Measurements from ENCODE around the gene TMEM209.
"Not testable (repeated sequence)": the region's sequence is repeated elsewhere in the genome, so short reads cannot be mapped to it uniquely, and the experiment has no call there.

The TMEM209 gene

DNA sequence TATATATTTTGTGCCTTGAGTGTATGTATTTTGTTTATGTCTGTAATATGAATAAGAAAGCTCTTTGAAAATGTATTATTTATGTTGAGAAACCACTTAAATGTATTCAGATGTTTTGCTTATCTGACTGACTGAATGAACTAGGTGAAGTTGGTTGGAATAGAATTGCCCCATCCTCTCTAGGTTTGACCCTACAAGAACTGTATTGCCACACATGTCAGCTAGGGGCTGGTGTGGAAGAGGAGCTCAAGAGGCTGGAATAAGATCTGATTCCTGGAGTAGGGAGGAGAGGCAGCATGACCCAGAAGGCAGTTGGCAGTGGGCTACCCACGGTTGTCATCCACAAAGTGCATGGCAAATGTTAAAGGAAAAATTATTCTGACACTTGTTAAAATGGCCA lies 11.5 kb upstream of the TMEM209 start:
- DNase-seq, result no peak

DNA sequence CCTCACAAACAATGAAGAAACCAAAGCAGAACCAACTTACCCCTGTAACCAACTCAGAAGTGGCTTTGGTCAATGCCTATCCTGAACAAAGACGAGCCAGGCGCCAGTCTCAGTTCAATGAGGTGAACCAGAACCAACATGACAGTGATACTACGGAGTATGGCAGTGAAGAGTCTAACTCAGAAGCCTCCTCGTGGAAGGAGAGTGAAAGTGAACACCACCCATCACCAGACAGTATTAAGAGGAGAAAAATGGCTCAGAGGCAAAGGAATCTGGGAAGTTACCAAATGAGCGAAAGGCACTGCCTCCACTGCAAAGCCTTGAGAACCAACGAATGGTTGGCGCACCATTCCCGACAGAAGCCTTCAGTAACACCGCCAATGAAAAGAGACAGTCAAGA lies 10.8 kb upstream of the TMEM209 start:
- no peak for DNase-seq

DNA sequence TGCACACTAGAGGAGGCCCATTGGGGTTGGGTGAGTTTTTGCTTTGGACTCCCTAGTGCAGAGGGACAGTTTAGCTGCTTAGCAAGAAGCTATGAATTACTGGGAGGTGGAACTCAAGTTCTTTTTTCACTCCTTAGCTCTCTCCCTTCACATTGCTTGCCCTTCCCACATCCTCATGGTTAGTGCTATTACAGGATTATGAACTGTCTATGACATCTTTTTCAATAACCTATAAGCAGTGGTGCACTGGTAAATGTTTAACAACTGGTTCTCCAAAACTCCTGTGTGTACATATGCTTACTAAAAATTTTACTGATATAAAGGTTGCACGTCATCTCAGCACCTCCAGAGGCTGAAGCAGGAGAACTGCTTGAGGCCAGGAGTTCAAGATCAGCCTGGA lies 8.6 kb upstream of the TMEM209 start:
- no peak for DNase-seq

DNA sequence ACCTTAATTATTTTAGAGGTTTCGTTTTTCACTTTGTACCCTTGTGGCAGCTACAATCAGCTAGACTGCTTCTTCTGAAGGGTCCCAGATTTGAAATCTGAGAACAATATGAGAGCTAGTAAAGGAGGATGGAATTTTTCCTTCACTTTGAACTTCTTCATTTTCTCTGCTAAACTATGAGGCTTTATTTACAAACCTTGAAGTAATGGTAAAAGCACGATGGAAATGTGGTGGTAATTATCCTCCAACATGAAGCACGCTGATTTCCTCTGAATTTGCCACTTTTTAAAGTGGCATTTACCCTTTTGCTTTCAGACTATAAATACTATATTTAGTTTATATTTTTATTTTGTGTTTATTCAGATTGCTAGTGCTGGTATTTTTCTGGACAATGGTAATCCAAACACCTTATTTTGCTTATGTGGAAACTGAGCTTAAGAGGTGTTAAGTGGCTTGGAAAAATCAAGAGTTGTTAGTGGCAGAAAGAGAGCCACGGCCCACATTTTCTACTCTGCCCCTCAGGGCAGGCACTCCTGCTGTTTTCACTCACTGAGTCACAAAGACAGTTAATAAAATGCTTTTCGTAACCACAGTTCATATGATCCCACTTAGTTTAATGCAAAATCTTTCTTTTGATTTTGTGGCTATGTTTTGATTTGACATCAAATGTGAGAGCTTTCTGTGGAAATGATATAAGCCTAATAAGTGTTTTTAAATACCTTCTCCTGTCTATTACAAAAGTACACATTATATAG lies 5.2 kb upstream of the TMEM209 start:
- DNase-seq, result no peak

DNA sequence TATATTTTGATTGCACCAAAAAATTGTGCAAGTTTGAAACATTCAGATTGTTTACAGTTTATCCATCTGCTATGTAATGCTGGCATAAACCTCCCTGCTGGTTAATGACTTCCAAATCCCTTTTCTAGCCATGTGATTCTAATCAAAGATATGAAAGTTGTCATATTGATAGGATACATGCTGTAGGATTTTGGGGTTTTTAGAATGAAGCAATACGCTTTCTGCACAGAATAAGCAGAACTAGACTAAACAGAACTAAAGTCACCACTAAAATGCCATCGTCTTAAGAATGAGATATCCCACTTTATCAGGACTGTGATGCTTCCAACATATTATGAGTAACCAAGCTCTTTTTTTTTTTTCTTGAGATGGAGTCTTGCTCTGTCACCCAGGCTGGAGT lies 3.3 kb upstream of the TMEM209 start:
- DNase-seq, result no peak

DNA sequence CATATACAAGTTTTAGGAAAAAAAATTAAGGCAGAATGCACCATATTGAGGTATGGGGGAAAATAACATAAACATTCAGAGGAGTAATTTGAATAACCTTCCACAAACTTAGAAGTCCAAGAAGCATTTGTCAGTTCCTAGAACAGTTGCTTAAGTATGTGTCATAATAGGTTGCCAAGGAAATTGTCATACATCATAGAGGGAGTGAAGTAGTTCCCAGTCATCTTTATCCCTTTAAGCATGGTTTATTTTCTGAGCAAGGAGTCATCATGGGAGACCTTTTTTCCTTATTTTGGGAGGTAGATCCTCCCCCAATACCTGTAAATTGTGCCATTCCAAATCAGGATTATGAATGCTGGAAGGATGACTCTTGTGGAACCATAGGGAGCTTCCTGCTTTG lies 2.4 kb upstream of the TMEM209 start, which contains the start of gene SSMEM1:
Gene SSMEM1 (plus strand): TSS at position 219 of the 400 bp plus-strand sequence. CDS start 51 bp downstream, at position 270.
- DNase-seq, result no peak

DNA sequence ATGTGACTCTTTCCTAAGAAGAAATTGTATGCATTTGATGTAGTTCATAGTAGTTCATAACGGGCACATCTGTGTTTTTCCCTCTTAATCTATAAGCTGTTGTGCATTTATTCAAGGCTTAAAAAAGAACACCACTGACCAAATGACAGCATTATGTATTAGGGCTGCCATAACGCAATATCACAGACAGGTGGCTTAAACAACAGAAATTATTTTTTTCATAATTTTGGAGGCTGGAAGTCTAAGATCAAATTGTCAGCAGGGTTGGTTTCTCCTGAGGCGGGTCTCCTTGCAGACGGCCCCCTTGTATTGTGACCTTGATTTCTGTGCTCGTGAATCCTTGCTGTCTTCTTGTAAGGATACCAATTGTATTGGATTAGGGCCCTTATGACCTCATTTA lies 1.8 kb upstream of the TMEM209 start:
- no peak for DNase-seq

GRCh38 chr7:130201796-130202195 lies 3.4 kb downstream of the TMEM209 start:
- DNase-seq, result no peak

DNA sequence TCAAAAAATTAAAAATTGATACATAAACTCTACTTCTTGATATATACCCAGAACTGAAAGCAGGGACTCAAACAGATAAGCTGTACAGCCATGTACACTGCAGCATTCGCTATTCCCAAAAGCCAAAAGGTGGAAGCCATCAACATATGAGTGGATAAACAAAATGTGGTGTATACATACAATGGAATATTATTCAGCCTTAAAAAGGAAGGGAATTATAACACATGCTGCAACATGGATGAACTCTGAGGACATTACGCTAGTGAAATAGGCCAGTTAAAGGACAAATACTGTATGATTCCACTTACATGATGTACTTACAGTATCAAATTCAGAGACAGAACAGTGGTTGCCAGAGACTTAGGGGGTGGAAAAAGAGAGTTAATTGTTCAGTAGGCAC lies 8.1 kb downstream of the TMEM209 start:
- DNase-seq, result no peak

DNA sequence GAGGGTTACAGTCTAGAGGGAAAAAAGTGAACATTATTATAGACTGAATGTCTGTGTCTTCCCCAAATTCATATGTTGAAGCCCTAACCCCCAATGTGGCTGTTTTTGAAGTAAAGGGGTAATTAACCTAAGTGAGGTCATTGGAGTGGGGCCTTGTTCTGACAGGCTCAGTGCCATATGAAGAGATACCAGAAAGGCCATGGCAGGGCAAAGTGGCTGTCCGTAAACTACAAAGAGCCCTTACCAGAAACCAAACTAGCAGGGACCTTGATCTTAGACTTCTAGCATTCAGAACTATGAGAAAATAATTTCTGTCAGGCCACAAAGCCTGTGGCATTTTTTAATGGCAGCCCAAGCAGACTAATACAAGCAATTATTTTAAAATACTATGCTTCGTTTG lies 8.7 kb downstream of the TMEM209 start:
- no peak for DNase-seq

- DNase-seq, result no peak
Measured at GRCh38 chr7:130195396-130195795, 9.8 kb downstream of the TMEM209 start.

DNA sequence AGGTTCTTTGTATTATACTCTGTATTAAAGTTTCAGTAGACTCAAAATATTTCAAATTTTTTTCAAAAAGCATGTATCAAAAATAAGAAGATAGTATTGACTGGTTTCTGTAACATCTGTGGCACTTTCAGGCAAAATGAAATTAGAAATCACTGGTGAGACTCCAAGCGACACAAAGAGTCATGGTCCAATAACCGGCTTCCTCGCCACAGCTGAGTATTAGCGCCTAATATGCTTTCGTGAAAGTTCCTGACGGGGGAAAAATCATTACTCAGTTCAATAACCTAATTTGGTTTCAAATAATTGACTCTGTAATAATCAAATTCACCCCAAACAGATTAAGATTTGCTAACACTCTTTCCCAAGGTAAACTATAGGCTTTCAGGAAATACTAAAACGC lies 13.4 kb downstream of the TMEM209 start:
- no peak for DNase-seq

DNA sequence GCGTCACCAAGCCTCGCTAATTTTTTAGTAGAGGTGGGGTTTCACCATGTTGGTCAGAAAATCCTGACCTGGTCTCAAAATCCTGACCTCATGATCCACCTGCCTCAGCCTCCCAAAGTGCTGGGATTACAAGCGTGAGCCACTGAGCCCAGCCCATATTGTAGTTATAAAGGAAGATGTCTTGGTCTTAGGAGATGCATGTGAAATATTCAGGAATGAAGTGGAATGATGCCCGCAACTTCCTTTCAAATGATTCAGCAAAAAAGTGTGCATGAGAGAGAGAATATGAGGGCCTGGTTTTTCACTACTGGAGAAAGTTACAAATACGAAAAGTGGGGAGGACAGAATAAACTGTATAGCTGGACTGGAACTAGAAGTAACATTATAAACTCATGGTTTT lies 15.9 kb downstream of the TMEM209 start:
- no peak for DNase-seq

GRCh38 chr7:130187360-130187759 lies 17.8 kb downstream of the TMEM209 start:
- no peak for DNase-seq

DNA sequence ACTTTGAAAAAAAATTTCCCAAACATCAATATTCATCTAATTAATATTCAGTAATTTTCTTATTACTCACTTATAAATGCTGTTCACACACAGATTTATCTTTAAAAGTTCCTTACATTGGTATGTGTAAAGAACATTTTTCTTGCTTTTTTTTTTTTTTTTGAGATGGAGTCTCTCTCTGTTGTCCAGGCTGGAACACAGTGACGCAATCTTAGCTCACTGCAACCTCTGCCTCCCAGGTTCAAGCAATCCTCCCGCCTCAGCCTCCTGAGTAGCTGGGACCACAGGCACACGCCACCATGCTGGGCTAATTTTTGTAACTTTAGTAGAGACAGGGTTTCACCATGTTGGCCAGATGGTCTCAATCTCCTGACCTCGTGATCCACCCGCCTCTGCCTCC lies 20.9 kb downstream of the TMEM209 start:
- DNase-seq, result not testable (repeated sequence)

- DNase-seq, result no peak
Measured at GRCh38 chr7:130182990-130183389, 22.2 kb downstream of the TMEM209 start.

DNA sequence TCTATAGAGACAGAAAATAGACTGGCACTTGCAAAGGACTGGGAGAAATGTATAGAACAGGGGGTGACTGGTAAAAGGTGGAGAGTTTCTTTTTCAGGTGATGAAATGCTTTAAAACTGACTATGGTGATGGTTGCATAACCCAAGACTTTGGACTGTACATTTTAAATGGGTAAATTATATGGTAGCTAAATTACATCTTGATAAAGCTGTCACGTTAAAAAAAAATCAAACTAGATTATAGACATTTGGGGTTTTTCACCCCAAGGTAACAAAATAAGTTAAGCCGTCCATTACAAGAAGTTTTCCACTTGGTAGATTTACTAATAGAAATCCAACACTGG lies 24.0 kb downstream of the TMEM209 start:
- no peak for DNase-seq

GRCh38 chr7:130180571-130181262 lies 24.5 kb downstream of the TMEM209 start:
- no peak for DNase-seq

GRCh38 chr7:130179631-130180030 lies 25.6 kb downstream of the TMEM209 start:
- no peak for DNase-seq

DNA sequence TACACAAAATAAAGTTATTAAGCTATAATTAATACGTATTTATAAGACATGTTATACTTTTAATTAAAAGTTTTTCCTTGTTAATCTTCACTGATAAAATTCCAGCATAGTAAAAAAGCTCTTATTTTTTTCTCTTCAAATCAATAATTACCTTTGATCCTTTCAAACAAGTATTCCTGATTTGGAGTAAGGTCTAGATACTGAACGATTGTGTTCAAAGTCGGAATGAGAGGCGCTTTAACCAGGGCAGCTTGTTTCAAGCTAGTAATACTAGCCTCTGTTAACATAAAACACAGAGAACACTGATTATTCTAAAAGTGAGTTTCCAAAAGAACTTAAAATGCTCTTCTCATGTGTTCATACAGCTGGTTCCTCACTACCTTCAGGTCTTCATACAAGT lies 27.0 kb downstream of the TMEM209 start:
- no peak for DNase-seq

GRCh38 chr7:130174237-130174959 lies 30.8 kb downstream of the TMEM209 start:
- DNase-seq, result no peak

GRCh38 chr7:130162196-130162595 lies 43.0 kb downstream of the TMEM209 start:
- DNase-seq, result no peak

GRCh38 chr7:130160455-130160854 lies 44.8 kb downstream of the TMEM209 start:
- DNase-seq, result no peak

DNA sequence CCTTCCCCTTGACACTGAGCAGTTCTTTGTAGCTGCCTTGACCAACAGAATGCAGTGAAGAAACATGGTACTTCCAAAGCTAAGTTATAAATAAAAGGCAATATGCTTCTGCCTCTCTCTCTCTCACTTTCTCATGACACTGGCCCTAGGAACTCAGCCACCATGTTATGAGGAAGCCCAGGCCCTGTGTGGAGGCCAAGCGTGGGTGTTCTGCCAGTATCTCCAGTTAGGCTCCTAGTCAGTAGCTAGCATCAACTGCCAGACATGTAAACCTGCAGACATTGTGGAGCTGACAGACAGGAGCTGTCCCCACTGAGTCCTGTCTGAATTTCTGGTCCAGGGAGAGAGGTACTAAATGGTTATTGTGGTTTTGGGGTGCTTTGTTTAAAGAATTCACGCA lies 45.2 kb downstream of the TMEM209 start:
- DNase-seq, result no peak

All from CD4-positive, alpha-beta T cell treated with Interleukin-1 beta for 1 hour (primary cell).